GM12878 (cell line): ENCODE data around the gene VWA3B.

Source experiments
- CHD2 ChIP-seq: IDR thresholded peaks from 2 replicates; pipeline ENCODE4 v1.6.1; 2011; ENCODE audit warnings: low read depth, low read length, improper control_type of control experiment, borderline replicate concordance
- FOXM1 ChIP-seq: IDR thresholded peaks from 2 replicates; pipeline ENCODE4 v1.6.1; 2012; ENCODE audit warnings: low read depth, mild to moderate bottlenecking, inconsistent platforms, low read length, moderate library complexity

- TF ChIP-seq FOXM1 (no peak), CHD2 (no peak)
Observed at GRCh38 chr2:98280376-98281102, 193.6 kb downstream of the VWA3B start.
